H4 (cell line): ENCODE measurements around the gene CNDP2. TPM values are rescaled to one million over a fixed set of nuclear protein-coding genes. Genes with fewer than 3 reads are reported as not detected.
A peak's percentile ranks its signal among the peaks of the same experiment; 100 is the strongest.
"Not testable (repeated sequence)": the region's sequence is repeated elsewhere in the genome, so short reads cannot be mapped to it uniquely, and the experiment has no call there.

Experiments
- DNase-seq: peaks from one replicate; pipeline ENCODE4 v3.0.0-alpha.2; 2015; ENCODE audit warnings: low spot score
- total RNA-seq: library from RNA; depleted of rRNA; stranded (reverse); fragments of >200 nt; shearing (Covaris generic); gene quantifications from 2 replicates; pipeline ENCODE4 v1.2.3, GENCODE V29; 2014

The CNDP2 gene
- total RNA-seq, 1 experiment from 2014 or later: 57.3 TPM

DNA sequence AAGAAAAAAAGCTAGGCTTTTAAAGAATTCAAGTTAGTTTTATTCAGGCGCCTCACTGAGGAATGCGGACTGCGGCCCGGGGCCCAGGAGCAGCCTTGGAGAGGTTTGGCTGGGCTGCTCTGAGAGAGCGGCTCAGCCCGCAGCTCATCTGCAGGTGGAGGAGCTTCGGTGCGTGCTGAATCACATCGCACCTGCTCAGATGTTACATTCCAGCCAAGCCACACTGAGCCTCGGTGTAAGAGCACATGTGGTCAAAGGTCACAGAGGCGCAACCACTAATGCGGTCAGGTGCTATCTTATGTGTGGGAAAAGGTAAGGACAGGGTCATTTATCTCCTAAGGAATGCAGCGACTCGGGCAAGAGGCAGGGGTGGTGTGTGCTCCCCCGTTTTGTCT lies 21.1 kb downstream of the CNDP2 start:
- no peak for DNase-seq

DNA sequence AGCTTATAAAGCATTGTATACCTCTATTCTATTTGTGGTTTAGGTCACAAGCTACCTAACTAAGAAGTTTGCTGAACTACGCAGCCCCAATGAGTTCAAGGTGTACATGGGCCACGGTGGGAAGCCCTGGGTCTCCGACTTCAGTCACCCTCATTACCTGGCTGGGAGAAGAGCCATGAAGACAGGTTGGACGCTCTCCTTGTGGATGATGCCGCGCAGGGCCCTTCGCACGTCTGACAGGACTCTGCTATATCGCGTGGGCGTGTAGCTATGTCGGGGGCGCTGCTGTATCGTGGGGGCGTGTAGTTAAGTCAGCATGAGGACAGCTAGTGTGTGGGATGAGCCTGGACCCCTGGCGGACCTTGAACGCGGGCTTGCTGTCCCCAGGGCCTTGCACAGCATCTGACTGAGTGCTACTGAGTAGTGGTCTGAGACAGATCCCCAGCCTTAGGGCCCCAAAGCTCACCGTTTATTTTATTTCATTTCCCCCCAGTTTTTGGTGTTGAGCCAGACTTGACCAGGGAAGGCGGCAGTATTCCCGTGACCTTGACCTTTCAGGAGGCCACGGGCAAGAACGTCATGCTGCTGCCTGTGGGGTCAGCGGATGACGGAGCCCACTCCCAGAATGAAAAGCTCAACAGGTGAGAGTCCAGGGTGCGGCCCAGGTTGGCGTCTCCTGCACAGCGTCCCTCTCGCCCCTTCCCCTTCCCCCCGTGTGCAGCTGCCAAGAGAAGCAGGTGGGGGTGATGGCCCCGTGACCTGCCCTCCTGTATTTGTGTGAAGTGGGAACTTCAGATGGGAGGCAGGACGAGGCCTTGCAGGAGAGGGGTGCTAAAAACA lies 22.5 kb downstream of the CNDP2 start:
- DNase-seq: no peak

DNA sequence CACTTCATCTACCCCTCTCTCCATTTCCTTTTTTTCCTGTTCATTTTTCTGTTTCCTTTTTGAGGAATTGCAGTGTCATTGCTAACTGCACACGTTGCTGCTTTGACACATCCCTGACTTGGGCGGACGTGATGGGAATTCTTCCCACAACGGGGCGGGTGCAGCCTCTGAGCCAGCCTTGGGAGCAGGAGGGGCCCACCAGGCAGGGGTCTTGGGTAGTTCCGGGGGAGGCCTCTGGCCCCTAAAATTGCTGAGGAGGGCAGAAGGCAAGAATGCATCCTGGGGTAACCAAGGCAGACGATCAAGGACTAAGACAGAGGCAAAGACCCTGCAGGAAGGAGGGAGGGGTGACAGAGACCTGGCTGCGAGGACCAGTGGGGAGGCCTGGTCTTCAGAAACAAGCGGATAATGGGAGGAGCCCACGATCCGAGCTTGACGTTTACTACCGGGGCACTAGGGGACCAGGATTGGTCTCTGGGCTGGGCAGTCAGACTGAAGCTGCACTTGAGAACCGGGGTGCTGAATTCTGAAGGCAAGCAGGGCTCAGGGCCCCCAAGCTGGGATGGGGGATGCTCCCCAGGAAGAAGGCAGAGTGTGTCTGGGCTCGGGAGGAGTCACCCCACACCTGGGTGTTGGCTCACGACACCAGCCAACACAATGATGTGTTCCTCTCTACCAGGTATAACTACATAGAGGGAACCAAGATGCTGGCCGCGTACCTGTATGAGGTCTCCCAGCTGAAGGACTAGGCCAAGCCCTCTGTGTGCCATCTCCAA lies 23.3 kb downstream of the CNDP2 start:
- no peak for DNase-seq

DNA sequence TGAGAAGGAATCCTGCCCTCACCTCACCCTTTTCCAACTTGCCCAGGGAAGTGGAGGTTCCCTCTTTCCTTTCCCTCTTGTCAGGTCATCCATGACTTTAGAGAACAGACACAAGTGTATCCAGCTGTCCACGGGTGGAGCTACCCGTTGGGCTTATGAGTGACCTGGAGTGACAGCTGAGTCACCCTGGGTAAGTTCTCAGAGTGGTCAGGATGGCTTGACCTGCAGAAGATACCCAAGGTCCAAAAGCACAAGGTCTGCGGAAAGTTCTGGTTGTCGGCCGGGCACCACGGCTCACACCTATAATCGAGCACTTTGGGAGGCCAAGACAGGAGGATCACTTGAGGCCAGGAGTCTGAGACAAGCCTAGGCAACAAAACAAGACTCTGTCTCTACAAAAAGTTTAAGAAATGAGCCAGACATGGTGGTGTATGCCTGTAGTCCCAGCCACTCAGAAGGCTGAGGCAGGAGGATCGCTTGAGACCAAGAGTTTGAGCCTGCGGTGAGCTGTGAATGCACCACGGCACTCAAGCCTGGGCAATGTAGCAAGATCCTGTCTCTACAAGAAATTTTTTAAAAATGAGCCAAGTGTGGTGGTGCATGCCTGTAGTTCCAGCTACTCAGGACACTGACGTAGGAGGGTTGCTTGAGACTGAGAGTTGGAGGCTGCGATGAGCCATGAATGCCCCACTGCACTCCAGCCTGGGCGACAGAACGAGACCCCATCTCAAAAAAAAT lies 24.1 kb downstream of the CNDP2 start:
- DNase-seq: no peak

DNA sequence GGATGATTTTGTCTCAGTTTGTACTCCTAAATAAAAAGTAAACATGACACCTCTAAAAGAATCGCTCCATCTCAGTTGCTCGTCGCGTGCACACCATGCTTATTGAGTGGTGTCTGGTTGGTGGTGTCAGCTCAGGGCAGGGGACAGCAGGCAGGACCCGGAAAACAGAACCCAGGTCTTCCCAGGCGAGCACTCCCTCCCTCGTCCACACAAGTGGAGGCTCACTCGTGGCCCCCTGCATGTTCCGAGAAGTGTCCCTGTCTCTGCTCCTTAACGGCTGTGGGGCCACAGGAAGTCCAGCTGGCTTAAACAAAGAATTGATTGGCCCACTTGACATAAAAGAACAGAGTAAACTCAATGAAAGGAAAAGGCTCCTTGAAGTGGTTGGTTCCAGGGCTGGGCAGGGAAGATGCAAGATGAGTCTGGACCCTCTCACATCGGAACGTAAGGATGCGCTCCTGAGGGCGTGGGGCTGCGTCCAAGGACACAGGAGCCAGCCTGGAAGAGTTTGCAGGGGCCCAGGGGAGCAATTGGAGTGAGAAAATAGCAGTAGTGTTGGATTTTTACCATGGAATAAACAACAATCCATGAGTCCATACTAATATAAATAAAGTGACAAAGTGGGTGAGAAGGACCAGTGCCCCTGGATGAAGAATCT lies 25.0 kb downstream of the CNDP2 start:
- no peak for DNase-seq

DNA sequence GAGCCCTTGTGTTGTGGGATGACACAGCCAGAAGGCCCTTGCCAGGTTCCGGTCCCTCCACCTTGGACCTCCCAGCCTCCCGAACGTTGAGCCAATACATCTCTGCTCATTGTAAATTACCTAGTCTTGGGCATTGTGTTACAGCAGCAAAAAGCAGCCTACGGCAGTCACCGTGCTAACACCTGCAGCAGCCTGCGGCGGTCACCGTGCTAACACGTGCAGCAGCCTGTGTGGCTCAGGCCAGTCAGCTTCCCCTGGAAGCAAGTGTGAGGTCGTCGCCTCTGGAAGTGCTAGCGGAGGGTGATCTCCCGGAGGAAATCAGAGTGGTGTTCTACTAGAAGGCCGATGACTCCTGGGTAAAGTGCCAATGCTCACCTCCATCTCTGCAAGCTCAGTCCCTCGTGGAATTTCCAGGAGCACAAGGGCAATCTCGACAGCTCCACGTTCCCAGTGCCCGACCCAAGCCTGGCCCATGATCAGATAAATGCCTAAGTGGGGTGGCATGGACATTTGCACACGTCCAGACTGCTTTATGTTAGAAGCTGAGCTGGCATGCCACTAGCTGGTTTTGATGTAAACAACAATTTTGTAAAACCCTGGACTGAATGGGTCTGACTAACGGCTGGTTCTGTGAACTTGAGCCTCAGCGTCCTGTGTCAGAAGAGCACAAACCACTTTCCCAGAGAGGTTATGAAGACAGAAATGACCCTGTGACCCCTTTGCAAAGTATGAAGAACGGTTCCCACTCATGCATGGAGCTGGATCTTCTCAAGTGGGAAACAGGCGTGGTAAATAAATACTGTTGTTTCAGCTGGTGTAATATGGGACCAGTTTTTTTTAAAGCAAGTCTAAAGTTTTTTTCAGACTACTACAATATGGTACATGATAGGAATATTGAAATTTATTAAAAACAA lies 26.7 kb downstream of the CNDP2 start:
- no peak for DNase-seq

DNA sequence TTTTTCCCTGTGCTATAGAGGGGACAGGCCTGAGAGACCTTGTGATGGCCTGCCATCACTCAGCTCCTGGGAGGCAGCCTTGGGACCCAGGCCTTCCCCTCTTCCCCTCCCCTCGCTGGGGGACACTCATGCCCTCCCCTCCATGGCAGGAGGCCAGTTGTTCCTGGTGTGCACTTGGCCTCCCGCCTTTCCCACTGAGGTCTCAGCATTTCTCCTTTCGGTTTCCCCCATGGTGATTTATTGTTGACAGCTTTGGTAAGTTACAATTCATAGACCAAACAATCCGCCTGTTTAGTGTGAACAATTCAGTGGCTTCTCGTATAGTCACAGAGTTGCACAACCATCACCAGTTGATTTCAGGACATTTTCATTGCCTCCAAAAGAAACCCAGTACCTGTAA lies 27.9 kb downstream of the CNDP2 start:
- DNase-seq: peak; percentile 39

DNA sequence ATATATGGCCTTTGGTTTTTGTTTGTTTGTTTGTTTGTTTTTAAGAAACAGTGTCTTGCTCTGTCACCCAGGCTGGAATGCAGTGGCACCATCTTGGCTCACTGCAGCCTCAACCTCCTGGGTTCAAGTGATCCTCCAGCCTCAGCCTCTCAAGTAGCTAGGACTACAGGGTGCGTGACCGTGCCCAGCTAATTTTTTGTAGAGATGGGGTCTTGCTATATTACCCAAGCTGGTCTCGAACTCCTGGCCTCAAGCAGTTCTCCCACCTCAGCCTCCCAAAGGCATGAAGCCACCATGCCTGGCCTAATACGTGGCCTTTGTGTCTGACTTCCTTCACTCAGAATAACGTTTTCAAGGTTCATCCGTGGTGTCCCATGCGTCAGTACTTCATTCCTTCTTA lies 28.8 kb downstream of the CNDP2 start:
- not testable (repeated sequence) for DNase-seq

DNA sequence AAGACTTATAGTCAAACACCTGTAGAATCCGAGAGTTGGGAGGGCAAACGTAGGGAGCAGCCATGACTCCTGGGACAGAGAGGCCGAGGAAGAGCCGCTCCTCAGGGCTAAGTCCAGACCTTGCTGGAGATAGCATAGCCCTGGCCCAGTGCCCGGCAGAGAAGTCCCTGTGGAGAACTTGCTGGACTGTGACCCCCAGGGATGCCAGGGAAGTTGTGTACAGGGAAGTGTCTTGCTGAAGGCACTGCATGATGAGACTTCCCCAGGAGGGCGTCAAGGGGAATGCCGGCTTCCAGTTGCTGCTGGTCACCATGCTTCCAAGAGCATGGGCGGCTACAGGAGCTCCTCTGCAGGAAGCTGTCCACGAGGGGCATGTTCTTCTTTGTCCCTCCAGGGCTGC lies 29.6 kb downstream of the CNDP2 start:
- DNase-seq: no peak

DNA sequence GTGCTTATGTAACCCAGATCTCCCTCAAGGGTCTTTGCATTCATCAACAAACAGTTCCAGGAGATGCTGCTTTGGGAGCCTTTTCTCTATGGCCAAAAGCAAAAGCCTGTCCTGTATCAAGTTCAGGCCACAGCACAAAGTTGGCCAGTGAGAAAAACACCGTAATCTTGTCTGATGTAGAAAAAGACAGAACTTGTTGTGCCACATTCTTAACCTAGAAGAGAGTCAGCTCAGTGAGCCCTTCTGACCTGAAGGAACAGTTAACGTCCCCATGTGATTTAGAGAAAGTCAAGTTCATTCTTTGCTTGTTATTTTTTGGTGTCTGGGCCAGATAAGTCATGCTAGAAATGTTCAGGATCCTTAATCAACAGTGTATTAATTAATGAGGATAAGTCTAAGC lies 30.3 kb downstream of the CNDP2 start:
- no peak for DNase-seq

DNA sequence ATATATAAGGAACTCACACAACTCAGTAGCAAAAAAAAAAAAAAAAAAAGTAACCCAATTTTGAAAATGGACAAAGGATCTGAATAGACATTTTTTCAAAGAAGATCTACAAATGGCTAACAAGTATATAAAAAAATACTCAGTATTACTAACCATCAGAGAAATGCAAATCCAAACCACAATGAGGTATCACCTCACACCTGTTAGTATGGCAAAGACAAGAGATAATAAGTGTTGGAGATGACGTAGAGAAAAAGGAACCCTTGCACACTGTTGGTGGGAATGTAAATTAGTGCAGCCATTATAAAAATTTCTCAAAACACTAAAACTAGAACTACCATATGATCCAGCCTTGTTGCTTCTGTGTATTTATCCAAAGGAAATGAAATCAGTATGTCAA lies 32.3 kb downstream of the CNDP2 start:
- no peak for DNase-seq

DNA sequence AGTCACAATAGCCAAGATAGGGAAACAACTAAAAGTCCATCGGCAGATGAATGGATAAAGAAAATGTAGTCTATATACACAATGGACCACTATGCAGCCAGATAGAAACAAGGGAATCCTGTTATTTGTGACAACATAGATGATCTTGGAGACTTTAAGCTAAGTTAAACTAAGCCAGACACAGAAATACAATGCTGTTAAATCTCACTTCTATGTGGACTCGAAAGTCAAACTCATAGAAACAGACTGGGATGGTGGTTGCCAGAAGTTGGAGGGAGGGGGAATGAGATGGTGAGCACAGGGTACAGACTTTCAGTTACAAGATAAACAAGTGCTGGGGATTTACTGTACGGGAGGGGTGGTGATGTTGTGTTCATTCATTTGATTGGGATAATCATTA lies 32.8 kb downstream of the CNDP2 start:
- DNase-seq: no peak

DNA sequence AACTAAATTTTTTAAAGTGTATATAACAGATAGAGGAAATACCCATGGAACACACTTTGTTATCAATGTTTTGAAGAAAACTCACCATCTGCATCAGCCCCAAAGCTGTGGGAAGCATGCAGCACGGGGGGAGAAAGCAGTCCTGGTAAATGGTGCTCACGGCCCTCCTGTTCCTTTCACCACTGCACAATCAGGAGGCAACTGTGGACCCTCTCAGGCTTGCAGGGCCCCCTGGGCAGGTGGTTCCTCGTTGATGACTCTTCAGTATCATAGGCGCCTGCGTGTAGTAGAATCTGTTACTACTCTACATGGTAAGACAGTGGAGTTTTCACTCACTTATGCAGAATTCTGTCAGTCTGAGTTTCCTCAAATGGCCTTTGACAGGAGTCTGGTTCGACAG lies 33.2 kb downstream of the CNDP2 start:
- no peak for DNase-seq

DNA sequence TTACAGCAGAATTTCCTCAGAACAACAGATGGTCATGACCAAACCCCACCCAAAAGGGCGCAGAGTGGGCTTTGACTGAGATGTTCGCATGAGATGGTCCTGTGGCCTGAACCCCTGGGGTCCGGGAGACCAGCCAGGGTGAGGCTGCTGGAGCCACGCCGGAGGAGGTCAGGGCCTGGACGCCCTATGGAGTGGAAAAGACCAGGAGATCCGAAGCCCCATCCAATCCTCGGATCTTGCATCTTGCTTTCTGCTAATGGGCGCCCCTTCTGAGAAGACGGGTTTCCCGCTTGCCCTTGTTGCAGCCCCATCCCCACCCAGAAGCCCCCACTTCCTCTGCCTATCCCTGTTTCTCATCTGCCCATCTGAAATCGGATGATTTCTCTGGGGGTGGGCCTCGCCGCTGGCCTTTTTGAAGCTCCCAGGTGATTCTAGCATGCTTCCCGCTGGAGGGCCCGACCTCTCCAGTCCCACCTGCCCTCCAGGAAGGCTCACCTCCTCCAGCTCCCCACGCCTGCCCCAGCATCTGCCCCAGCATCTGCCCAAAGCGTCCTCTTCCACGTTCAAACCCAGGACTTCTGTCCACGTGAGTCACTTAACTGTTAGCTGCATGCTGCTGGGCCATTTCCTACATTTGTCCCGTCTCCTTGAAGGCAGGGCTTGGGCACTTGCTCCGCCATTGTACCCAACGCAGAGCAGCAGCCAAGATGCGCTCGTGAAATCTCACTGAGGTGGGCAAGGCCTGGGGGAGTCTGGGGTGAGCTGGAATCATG lies 33.8 kb downstream of the CNDP2 start:
- no peak for DNase-seq

DNA sequence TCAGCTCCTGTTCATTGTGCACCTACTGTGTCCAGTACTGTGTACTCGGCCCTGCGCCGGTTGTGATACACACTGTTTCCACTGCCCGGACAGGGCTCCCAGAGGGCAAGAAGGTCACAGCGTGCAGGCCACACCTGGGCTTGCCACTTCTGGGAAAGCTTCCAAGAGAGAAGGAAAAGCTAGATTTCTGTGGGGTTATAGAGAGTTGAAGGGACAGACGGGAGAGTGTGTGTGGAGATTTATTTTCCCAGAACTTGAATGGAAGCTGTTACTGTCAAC lies 34.4 kb downstream of the CNDP2 start:
- no peak for DNase-seq

DNA sequence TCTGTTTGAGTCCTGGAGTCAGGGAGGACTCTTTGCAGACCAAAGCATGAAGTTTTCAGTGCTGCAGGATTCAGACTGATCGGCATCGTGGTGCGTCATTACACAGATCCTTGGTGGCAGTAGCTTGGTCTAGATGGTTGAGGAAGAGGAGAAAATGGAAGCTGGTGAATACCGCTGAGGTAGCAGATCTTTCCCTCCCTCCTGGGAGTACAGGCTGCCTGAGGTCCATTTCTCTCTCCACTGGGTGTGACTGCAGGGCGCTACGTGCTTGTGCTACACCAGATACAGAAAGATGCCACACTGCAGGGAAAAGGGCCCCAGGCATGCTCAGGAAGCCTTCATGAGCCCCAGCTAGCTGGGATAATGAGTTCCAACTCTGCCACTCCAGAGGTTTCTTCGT lies 34.9 kb downstream of the CNDP2 start:
- no peak for DNase-seq

DNA sequence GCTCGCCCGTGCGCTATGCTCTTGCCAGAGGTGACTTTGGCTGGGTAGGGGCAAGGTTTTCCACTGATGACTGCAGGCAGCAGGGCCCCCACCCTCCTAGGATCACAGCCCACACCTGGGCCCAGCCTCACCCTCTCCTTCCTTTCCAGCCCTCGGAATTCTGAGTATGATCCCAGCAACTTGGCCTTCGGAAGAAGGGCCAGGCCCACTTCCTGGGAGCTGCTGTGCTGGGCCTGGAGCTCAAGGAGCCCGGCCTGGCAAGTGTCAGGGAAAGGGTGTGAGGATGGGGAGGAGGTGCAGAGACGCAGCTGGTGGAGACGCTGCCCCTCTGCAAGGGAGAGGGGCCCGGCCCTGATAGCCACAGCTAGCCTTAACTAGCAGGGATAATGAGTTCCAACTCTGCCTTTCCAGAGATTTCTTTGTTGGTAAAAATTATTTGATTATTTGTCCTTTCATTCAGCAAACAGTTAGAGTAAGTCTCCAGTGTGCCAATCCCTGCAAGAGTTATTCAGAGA lies 36.4 kb downstream of the CNDP2 start:
- no peak for DNase-seq

DNA sequence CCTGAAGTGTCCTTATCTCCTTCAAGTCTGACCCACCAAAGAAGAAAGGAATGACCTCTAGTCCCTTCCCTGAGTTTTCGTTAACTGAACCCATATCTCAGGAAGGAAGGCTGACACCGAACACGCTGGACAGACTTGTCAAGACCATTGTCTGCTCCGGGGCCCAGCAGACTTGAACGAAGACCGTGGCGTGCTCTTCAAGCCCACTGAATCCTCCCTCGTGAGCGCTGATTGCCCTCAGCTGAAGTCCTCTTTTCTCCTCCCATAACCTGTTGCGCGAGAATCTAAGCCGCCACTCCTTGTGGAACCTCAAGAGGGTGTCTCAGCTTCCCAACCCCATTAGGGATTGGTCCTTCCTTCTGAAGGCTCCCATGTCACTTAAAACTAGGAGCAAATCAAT lies 37.5 kb downstream of the CNDP2 start:
- no peak for DNase-seq

DNA sequence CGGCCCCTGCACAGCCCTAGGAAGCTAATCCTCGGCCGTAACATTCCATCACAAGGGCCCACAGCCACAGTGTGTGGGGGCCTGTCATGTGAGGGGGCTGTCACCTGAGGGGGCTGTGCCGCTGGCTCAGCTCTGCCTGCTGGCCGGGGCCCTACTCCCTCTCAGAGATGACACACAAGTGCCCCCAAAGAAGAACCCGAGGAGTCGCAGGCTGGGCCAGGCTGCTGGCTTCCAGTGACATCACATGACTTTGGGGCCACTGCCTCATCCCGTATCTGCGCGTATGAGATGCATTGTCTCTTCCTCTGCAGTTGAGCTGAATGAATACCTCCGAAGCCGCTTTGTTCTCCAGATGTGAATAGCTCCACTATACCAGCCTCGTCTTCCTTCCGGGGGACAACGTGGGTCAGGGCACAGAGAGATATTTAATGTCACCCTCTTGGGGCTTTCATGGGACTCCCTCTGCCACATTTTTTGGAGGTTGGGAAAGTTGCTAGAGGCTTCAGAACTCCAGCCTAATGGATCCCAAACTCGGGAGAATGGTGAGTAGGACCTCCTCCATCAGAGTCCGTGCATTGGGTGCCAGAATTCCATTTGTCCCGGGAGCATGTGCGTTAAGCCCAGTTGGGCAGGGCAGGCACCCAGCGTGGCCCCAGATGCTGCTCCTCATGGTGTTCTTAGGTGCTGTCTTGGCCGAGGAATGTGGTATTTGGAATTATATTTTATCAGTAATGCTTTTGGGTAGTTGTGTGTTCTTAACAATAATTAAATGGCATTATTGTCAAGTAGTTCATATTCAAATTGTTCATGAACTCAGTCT lies 38.2 kb downstream of the CNDP2 start, which contains the start of gene CNDP1:
Gene CNDP1, plus strand, starts transcription at position 351 of the 820 bp plus-strand sequence. Its CDS starts 168 bp downstream, at position 519.
- no peak for DNase-seq
